ENCODE results near the gene GAB4.

The GAB4 gene

DNA sequence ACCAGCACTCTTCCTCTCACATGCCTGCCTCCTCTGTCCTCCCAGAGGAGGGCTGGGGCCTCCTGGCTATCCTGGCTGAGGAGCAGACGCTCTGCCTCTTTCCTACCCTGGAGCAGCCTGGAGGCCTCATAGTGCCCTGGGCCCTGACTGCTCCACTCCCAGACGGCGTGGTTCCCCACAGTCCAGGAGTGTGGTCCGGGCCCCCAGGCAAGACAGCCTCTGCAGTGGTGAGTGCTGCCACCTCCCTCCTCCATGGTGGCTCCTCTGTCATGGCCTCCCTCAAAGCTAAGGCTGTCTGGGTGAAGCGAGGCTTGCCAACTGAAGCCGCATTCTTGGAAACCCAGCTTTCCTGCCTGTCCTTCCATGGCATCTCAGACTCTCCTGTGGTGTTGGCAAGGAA is 19.8 kb downstream of the GAB4 start:
- no peak for DNase-seq (ENCODE audit: low read depth in 2 of 2, low spot score in 1 of 2)

GRCh38 chr22:16987822-16988221 is 20.2 kb downstream of the GAB4 start:
- no peak for DNase-seq (ENCODE audit: low read depth in 2 of 2, low spot score in 1 of 2)

GRCh38 chr22:16975155-16975885 is 32.7 kb downstream of the GAB4 start:
- no peak for DNase-seq (ENCODE audit: low read depth in 2 of 2, low spot score in 1 of 2)

DNA sequence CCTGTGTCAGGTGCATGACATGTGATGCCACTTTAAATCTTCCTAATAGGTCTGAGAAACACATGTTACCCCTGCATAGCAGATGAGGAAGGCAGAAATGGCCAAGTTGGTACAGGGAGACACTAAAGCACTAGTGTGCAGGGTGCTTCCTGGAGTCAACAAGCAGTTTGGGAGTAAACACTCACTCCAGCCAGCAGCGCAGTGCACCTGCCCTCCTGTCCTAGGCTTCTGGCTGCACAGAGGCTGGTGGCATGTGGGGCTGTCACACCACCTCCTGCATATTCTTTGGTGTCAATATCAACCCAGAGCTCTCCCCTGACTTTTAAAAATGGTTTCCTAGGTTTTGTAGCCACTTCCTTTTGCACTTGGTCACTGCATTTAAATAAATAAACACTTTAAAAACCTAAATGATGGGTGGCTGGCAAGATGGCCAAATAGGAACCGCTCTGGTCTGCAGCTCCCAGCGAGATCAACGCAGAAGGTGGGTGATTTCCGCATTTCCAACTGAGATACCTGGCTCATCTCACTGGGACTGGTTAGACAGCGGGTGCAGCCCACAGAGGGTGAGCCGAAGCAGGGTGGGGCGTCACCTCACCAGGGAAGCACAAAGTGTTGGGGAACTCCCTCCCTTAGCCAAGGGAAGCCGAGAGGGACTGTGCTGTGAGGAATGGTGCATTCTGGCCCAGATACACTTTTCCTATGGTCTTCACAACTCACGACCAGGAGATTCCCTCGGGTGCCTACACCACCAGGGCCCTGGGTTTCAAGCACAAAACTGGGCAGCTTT is 33.5 kb downstream of the GAB4 start:
- DNase-seq (ENCODE audit: low read depth in 2 of 2, low spot score in 1 of 2) = no peak

- no peak for DNase-seq (ENCODE audit: low read depth in 2 of 2, low spot score in 1 of 2)
These were observed 34.3 kb downstream of the GAB4 start for GRCh38 chr22:16973591-16974297.

GRCh38 chr22:16972311-16972710 is 35.7 kb downstream of the GAB4 start:
- no peak for DNase-seq (ENCODE audit: low read depth in 2 of 2, low spot score in 1 of 2)

GRCh38 chr22:16970446-16970845 is 37.6 kb downstream of the GAB4 start:
- DNase-seq (ENCODE audit: low read depth in 2 of 2, low spot score in 1 of 2) = no peak

GRCh38 chr22:16969508-16970327 is 38.3 kb downstream of the GAB4 start:
- no peak for DNase-seq (ENCODE audit: low read depth in 2 of 2, low spot score in 1 of 2)

- no peak for DNase-seq (ENCODE audit: low read depth in 2 of 2, low spot score in 1 of 2)
These were observed 39.8 kb downstream of the GAB4 start for GRCh38 chr22:16968218-16968595.

DNA sequence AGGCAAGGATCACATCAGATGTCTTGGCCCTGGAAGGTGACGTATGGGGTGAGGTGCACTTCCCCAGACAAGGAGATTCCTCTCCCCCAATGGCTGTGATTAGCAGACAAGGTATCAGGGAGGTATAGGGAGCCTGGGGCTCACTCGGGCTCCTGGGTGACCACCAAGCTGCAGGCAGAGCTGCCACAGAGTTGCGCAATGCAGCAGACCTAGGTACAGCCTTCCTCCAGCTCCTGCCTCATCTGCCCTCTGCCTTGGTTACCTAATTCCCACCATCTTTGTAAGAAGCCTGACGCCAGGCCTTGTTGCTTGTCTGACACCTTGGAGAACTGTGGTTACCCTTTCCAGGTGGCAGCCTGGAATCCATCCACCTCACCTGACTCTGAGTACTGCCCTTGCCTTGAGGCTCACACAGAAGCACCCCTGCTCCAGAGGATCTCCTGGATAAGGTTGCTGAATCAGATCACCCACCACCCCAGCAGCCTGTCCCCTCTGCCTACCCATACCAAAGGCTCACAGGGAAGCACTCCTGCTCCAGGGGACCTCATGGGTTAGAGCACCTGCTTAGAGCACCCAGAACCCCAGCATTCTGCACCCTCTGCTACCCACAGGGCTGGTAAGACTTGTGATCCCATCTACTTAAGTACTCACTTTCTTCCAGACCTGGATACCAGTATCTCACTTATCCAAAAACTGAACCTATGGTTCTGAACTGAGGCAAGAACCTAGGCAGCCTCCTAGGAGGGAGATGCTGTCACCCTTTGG is 40.4 kb downstream of the GAB4 start:
- DNase-seq (ENCODE audit: low read depth in 2 of 2, low spot score in 1 of 2) = no peak

DNA sequence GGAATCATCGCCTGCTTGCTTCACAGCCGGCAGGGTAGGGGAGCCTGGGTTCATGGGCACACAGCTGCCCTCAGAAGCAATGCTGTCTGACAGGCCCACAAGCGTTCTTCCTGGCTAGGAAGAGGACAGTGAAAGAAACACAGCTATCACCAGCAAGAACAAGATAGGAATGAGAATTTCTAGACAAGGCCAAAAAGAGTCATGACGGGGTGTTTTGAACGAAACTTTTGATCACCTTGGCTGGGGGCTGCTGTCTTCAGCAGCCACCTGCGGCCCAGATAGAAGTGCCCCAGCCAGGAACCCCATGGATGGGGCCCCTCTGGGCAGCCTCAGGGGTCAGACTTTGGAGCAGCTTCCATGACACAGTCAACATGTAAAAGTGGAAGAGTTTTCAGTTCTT is 41.8 kb downstream of the GAB4 start:
- DNase-seq (ENCODE audit: low read depth in 2 of 2, low spot score in 1 of 2) = no peak

DNA sequence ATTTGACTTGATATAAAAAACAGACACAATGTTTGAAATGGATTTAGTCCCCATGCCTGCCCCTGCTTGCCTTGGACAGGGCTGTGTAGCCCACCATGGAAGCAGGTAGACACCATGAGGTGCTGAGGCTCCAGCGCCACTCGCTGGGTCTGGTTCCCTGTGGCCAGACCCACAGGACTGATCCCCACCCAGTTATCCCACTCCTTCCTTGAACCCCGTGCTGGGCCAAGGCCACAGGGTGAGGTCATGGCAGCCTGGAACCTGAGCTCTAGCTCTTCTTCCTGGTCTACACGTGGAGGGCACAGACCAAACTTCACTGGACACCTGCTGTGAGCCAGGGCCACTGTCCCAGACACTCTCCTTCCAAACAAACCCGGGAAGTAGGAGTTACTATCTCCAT is 42.5 kb downstream of the GAB4 start:
- no peak for DNase-seq (ENCODE audit: low read depth in 2 of 2, low spot score in 1 of 2)

DNA sequence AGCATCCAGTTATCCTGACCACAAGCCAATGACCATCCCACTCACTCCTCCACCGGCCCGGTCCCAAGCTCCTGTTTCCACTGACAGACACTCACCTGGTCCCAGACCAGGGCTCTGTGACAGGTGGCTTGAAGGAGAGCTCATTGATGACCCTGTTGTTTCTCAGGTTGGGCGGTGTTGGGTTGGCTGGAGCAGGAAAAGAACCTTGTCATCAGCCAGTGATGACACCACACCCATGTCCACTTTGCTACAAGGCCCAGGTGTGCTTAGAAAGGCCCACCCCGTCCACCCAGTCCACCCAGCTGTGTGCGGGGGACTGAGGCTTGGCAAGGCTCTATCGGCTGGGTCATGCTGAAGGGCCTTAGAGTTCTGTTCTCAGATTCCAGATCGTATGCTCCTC is 42.9 kb downstream of the GAB4 start:
- DNase-seq (ENCODE audit: low read depth in 2 of 2, low spot score in 1 of 2) = no peak

GRCh38 chr22:16964366-16964765 is 43.7 kb downstream of the GAB4 start:
- DNase-seq (ENCODE audit: low read depth in 2 of 2, low spot score in 1 of 2) = no peak

DNA sequence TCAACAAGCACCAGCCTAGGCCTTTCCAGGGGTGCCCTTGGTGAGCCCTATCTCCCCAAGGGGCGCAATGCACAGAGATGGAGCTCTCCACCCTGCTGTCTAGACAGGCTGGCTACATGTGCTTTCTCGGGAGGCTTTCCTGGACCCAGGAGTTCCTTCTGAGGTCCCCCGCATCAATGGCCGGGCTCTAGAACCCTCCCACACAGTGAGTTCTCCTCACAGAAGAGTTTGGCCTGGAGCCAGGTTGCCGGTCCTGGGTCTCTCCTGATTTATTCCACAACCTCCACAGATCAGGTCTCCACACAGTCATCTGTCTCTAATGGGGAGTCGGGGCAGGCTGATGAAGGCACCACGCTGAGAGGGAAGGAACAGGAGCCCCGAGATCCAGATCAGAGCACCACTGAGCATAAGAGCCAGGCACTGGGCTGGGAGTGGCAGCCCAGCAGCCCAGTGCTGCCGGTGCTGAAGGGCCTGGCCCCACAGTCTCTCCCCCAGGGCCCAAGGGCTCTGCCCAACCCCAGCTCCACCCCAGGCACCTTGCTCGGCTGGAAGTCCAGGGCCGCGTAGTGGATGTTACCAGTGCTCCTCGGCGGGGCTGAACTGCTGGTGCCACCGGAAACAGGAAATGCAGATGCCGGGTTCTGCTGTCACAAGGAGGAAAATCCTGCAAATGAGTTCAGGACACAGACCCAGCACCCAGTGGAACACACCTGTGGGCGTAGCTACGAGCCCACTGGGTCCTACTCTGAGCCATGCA is 44.7 kb downstream of the GAB4 start:
- DNase-seq (ENCODE audit: low read depth in 2 of 2, low spot score in 1 of 2) = no peak

DNA sequence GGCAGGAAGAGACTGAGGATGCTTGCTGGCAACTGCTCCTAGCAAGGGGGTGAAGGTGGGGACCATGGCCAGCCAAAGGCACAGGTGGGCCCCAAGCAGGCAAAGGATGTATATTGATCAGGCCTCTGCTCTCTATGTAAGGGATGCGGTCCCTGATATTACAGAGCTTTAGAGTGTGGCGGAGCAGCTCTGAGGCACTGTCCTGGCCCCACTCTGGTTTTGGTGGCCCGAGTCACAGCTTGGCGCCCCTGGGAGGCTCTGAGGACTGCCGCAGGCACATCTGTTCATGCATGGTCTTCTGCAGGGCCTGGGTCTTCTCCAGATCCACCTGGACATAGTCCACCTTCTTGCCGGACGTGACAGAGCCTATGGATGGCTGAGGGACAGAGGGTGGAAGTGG is 45.5 kb downstream of the GAB4 start:
- DNase-seq (ENCODE audit: low read depth in 2 of 2, low spot score in 1 of 2) = no peak

- DNase-seq (ENCODE audit: low read depth in 2 of 2, low spot score in 1 of 2) = no peak
These were observed 46.4 kb downstream of the GAB4 start for GRCh38 chr22:16961477-16962186.

DNA sequence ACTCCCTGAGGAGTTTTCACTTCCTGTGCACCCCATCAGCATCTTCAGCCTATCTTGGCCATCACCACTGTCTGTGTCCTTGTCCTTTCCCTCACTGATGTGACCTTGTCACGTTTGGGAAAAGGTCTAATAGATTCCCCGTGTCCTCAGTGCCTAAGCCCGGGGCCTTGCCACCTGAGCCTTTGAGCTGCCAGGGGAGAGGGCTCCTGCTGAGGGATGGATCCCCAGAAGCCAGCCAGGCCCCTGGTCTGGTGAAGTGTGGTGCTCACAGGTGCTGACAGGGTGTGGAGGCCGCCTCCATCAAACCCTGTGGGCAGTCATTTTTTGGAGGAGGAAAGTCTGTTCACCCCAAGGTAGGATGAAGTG is 47.2 kb downstream of the GAB4 start:
- no peak for DNase-seq (ENCODE audit: low read depth in 2 of 2, low spot score in 1 of 2)

DNA sequence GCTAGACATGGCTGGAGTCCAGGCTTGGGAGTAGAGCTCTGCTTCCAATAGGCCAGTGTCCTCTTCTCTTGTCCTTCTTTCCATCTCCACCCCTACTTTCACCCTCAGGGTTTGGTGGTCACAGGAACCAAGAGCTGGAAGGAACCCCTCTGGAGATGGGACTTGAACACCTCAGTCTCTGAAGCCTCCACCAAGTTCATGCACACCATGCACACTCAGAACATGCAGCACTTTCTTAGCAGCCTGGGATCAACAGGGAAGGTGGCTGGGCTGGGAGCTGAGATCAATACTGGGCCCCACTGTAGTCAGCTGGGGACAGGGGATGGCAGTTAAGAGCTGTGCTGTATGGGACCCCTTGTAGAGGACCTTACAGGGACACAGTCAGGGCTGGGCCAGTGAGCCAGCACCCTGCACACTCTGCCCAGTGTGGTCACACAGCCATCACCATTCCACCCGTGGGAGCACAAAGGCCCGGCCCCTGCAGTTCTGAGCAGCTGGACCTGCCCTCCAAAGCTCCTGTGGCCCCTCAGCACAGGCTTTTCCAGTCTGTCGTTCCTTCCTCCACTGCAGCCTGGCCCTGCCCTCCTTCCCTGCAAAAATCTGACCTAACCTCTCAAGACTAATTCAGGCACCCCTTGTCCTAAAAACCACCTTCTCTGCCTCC is 47.7 kb downstream of the GAB4 start:
- DNase-seq (ENCODE audit: low read depth in 2 of 2, low spot score in 1 of 2) = no peak

All from stimulated activated CD8-positive, alpha-beta memory T cell treated with anti-CD3 and anti-CD28 coated beads, Interleukin-4, amount 100 ng/mL, for 1 hour (primary cell).